Spleen (tissue), 11 donors: ENCODE results near the gene PPCDC. TPM values are rescaled to one million over a fixed set of nuclear protein-coding genes. Genes with fewer than 3 reads are reported as not detected.

Source experiments
- DNase-seq: peaks from one replicate; pipeline ENCODE4 v3.0.0-alpha.2; 2020
- H3K27ac ChIP-seq, 8 donors: fragments of 200-600 bp; sonication (generic) in 7 of 8; 1 replicate in 4 of 8; 2 replicates in 4 of 8; pipeline versions ENCODE4 v1.5.0 to v1.8.0; 2016 to 2021; ENCODE audit warnings: inconsistent platforms in 4 of 8, mild to moderate bottlenecking in 4 of 8, moderate library complexity in 1 of 8
- H3K27me3 ChIP-seq, 7 donors: fragments of 200-600 bp; sonication (generic) in 6 of 7; replicated peaks in 1 of 7; 1 replicate in 4 of 7; 2 replicates in 3 of 7; pipeline versions ENCODE4 v1.5.0 to v1.8.0; 2016 to 2021; ENCODE audit warnings: inconsistent platforms in 3 of 7, mild to moderate bottlenecking in 1 of 7
- H3K36me3 ChIP-seq, 6 donors: fragments of 200-600 bp; sonication (generic) in 5 of 6; 1 replicate in 4 of 6; 2 replicates in 2 of 6; pipeline versions ENCODE4 v1.5.0 to v1.8.0; 2016 to 2021; ENCODE audit warnings: inconsistent platforms in 2 of 6
- H3K4me1 ChIP-seq, 6 donors: fragments of 200-600 bp; sonication (generic) in 5 of 6; 1 replicate in 3 of 6; 2 replicates in 3 of 6; pipeline versions ENCODE4 v1.5.0 to v1.8.0; 2016 to 2021; ENCODE audit warnings: inconsistent platforms in 3 of 6
- H3K4me3 ChIP-seq, 8 donors: fragments of 200-600 bp; sonication (generic) in 7 of 8; 1 replicate in 4 of 8; 2 replicates in 4 of 8; pipeline versions ENCODE4 v1.5.0 to v1.8.0; 2016 to 2021; ENCODE audit warnings: inconsistent platforms in 4 of 8, mild to moderate bottlenecking in 4 of 8, moderate library complexity in 2 of 8
- H3K9me3 ChIP-seq, 8 donors: fragments of 200-600 bp; sonication (generic) in 7 of 8; 1 replicate in 4 of 8; 2 replicates in 4 of 8; pipeline versions ENCODE4 v1.5.0 to v1.8.0; 2016 to 2021; ENCODE audit warnings: inconsistent platforms in 4 of 8
- CTCF ChIP-seq, 11 experiments: fragments of 200-600 bp in 7 of 11; fragments of 450-650 bp in 4 of 11; sonication (generic) in 4 of 11; IDR thresholded peaks in 8 of 11; conservative IDR thresholded peaks in 3 of 11; 1 replicate in 7 of 11; 2 replicates in 4 of 11; pipeline versions ENCODE4 v1.4.0 to v1.8.0; 2016 to 2021; ENCODE audit warnings: antibody characterized with exemption in 11 of 11, inconsistent platforms in 4 of 11, mild to moderate bottlenecking in 1 of 11
- POLR2A ChIP-seq, 3 donors: fragments of 450-650 bp; IDR thresholded peaks; one replicate each; pipeline ENCODE4 v1.5.1; 2017; ENCODE audit warnings: antibody characterized with exemption in 3 of 3, mild to moderate bottlenecking in 1 of 3
- POLR2AphosphoS5 ChIP-seq, 3 donors: sonication (generic); formaldehyde crosslinking; IDR thresholded peaks; one replicate each; pipeline ENCODE4 v1.5.1; 2017; ENCODE audit warnings: antibody characterized with exemption in 3 of 3
- WGBS, 5 donors: extraction: QIAGEN DNeasy Blood & Tissue Kit in 3 of 5; methylation state at CpG; one replicate each; pipeline versions ENCODE4 v1.1.5 to v1.1.7; 2013 to 2018; 5-methylcytosine and 5-hydroxymethylcytosine counted together
- intact Hi-C: fragments of 100-400 bp; cut with DNase I; formaldehyde crosslinking; loops from one replicate; pipeline ENCODE4 v1.15.0; 2023; ENCODE audit warnings: low total_unique reads
- polyA plus RNA-seq, 3 donors: library from polyadenylated mRNA; stranded (reverse); fragments of 200-250 nt; gene quantifications; one replicate each; pipeline ENCODE4 v1.2.1, GENCODE V29; 2013
- total RNA-seq, 7 donors: library from RNA; depleted of rRNA in 3 of 7; stranded (reverse); fragments of >200 nt in 3 of 7; fragmentation: NEBNext Ultra II Directional in 4 of 7; extraction: Animal tissue kit (Norgen Biotek cat#: 25700) in 4 of 7; gene quantifications; one replicate each; pipeline versions ENCODE4 v1.1.0 to v1.2.1, GENCODE V29; 2016 to 2021
- donor health status: healthy with polysubstance abuse.
- donor health status: DM: no; HTN: no; CAD: no; lungs with moderate emphysema.
- donor health status: DM: no; HTN: no; CAD: no.
- donor health status: Bipolar disorder and iron deficiency.
- donor health status: healthy.
- donor health status: DM: no; HTN: no; CAD: no.
- donor health status: DM: yes; HTN: yes; CAD: no.

Gene PPCDC
- total and polyA plus RNA-seq, 10 donors: 13.8 to 29.0 (median 22.2) TPM

DNA sequence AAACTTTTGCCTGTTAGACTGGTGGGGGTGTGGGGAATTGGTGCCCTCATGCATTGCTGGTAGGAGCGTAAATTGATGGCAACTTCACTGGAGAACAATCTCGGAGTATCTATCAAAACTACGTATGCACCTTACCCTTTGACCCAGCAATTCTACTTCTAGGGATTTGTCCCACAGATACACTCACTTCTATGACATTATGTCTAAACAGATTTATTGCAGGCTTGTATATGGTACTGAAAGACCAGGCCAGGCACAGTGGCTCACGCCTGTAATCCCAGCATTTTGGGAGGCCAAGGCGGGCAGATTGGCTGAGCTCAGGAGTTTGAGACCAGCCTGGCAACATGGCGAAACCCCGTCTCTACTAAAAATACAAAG is 30.3 kb downstream of the PPCDC start:
- Histone ChIP-seq H3K27me3 (no peaks in the 10 kb centered on the region), H3K36me3 (peaks cover 0 to 17% (median 0%) of the 10 kb centered on the region in 6 donors), H3K4me3 (no peak overlapping the region), H3K9me3 (no peaks in the 10 kb centered on the region), H3K4me1 (peaks cover 0 to 45% (median 15%) of the 10 kb centered on the region in 6 donors), H3K27ac (no peak overlapping the region)
- WGBS, 5 donors: 96 to 99% (median 98%) methylated on average over 7 of the region's 7 CpGs
- no peak for DNase-seq
- no peak for TF ChIP-seq POLR2A (IDR thresholded peaks at IDR 0.05)
- no peak for TF ChIP-seq CTCF (IDR thresholded peaks at IDR 0.05 in 8 of 11, conservative IDR thresholded peaks at IDR 0.05 in 3 of 11)
- no peak for TF ChIP-seq POLR2AphosphoS5 (IDR thresholded peaks at IDR 0.05)
- intact Hi-C loops: no loop called here

DNA sequence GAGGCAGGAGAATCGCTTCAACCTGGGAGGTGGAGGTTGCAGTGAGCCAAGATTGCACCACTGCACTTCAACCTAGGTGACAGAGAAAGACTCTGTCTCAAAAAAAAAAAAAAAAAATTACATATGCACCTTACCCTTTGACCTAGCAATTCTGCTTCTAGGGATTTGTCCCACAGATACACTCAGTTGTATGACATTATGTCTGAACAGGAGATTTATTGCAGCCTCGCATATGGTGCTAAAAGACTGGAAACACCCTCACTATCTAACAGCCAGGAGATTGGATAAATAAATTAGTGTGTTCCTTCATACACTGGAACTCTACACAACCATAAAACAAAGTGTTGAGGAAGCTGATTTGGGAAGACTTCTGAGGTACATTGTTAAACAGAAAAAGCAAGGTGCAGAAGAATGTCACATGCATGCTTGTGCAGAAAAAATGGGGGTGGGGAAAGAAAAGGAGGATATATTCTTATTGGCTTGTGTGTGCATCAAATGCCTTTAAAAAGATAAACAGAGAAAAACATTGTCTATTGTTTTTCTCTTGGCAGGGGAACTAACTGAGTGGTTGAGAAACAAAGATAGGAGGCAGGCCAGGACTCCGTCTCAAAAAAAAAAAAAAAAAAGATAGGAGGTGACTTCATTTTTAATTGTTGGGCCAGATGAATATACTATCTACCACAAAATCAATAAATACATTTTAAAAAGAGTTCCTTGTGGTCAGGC is 30.9 kb downstream of the PPCDC start:
- TF ChIP-seq POLR2A (IDR thresholded peaks at IDR 0.05) (no peak), CTCF (IDR thresholded peaks at IDR 0.05 in 8 of 11, conservative IDR thresholded peaks at IDR 0.05 in 3 of 11) (no peak), POLR2AphosphoS5 (IDR thresholded peaks at IDR 0.05) (no peak)
- Histone ChIP-seq H3K27me3 (no peaks in the 10 kb centered on the region), H3K4me1 (peaks cover 0 to 39% (median 12%) of the 10 kb centered on the region in 6 donors), H3K9me3 (no peaks in the 10 kb centered on the region), H3K4me3 (no peak overlapping the region), H3K27ac (no peak overlapping the region), H3K36me3 (peaks cover 0 to 11% (median 0%) of the 10 kb centered on the region in 6 donors)
- intact Hi-C loops: no loop called here
- no peak for DNase-seq
- 68 to 78% (median 76%) methylated on average over 3 of the region's 3 CpGs for WGBS, 5 donors

DNA sequence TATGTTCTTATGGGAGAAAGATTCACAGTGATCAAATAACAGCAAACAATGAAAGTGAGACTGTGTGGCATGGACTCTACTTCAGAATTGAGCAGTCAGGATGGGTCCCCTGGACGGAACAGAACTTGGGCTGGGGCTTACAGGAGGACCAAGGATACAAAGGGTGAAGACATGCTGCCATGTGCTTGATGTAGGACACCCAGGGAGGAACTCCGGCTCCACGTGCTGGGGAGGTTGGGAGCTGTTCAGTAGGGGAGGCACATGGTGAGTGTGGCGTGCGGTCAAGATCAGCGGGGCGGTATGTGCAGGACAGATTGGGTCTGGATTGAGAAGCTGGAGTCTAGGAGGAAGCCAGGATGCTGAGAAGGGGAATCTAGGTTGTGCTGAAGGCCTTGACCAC is 32.6 kb downstream of the PPCDC start:
- Histone ChIP-seq H3K9me3 (no peaks in the 10 kb centered on the region), H3K4me3 (no peak overlapping the region), H3K4me1 (peaks cover 0 to 27% (median 5%) of the 10 kb centered on the region in 6 donors), H3K27me3 (no peaks in the 10 kb centered on the region), H3K27ac (no peak overlapping the region), H3K36me3 (peaks cover 0 to 5% (median 0%) of the 10 kb centered on the region in 6 donors)
- no peak for TF ChIP-seq CTCF (IDR thresholded peaks at IDR 0.05 in 8 of 11, conservative IDR thresholded peaks at IDR 0.05 in 3 of 11)
- no peak for TF ChIP-seq POLR2AphosphoS5 (IDR thresholded peaks at IDR 0.05)
- TF ChIP-seq POLR2A (IDR thresholded peaks at IDR 0.05): no peak
- no peak for DNase-seq
- intact Hi-C loops: no loop called here
- 93 to 96% (median 94%) methylated on average over 7 of the region's 7 CpGs for WGBS, 5 donors

DNA sequence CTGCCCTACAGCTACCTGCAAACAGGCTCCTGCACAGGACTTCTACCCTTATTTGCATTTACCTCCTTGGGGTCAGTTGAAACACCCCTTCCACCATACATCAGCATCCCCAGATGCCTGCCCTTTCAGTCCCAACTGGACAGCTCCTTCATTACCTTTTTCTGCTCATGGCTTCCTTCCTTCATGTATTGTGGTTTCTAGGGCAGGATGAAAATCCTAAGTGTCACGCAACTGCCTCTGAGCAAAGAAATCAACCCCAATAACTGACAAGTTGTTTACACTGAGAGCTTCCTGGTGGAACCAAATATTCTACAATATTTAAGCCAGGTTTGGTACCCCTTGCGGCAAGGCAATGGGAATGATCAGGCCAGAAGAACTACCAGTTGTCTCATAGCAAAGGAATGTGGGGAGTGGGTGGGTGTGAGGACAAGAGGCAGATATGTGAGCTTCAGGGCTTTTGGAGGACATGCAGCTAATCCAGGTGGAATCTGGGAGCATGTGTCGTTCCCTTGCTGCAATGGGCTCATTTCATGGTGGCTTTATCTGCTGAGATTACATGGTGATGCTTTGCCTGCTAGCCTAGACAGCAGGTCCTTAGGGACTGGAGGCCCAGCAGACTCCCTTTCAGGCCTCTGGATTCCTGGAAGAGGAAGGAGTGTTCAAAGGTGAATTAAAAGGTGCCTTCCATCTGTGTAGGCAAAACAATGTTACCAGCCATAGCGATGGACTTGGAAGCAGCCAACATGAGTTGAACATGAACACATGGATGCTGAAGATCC is 34.9 kb downstream of the PPCDC start:
- H3K36me3 ChIP-seq: peaks cover 0 to 5% (median 0%) of the 10 kb centered on the region in 6 donors
- H3K4me1 ChIP-seq: peaks cover 0 to 32% (median 0%) of the 10 kb centered on the region in 6 donors
- no peak for TF ChIP-seq POLR2A (IDR thresholded peaks at IDR 0.05)
- no peak for TF ChIP-seq POLR2AphosphoS5 (IDR thresholded peaks at IDR 0.05)
- TF ChIP-seq CTCF (IDR thresholded peaks at IDR 0.05 in 8 of 11, conservative IDR thresholded peaks at IDR 0.05 in 3 of 11): no peak
- intact Hi-C loops: no loop called here
- no peaks in the 10 kb centered on the region for H3K27me3 ChIP-seq
- no peak overlapping the region for H3K27ac ChIP-seq
- no peaks in the 10 kb centered on the region for H3K9me3 ChIP-seq
- H3K4me3 ChIP-seq: no peak overlapping the region
- WGBS, 5 donors: 77 to 94% (median 85%) methylated on average over 4 of the region's 4 CpGs
- DNase-seq: no peak
